ENCODE data around the gene RFC1. TPM values are rescaled to one million over a fixed set of nuclear protein-coding genes. Genes with fewer than 3 reads are reported as not detected.

The RFC1 gene

GRCh38 chr4:39255871-39256270 is 110.3 kb downstream of the RFC1 start:
- H3K9me3 ChIP-seq (replicated peaks in 1 of 2; ENCODE audit: control insufficient read depth in 2 of 2, insufficient read depth in 1 of 2, low read depth in 1 of 2, low read length in 2 of 2), result peaks cover 0 to 4% of the 10 kb centered on the region in 2 donors
- no peak overlapping the region for H3K4ac ChIP-seq (ENCODE audit: low read length)
- no peak overlapping the region for H2AK5ac ChIP-seq (ENCODE audit: low read depth, low read length)
- H3K4me2 ChIP-seq (ENCODE audit: insufficient read depth, low read length, poor library complexity, severe bottlenecking), result no peak overlapping the region
- no peak overlapping the region for H4K91ac ChIP-seq (ENCODE audit: low read depth, low read length, poor library complexity)
- H3K79me1 ChIP-seq (ENCODE audit: low read depth, low read length), result no peaks in the 10 kb centered on the region
- H3K14ac ChIP-seq (ENCODE audit: low read length), result no peak overlapping the region
- no peak overlapping the region for H3K4me3 ChIP-seq (ENCODE audit: low read length in 2 of 2)
- H3K4me1 ChIP-seq (ENCODE audit: control insufficient read depth in 2 of 2, insufficient read depth in 1 of 2, low read depth in 1 of 2, low read length in 2 of 2), result no peaks in the 10 kb centered on the region
- H3K18ac ChIP-seq (ENCODE audit: low read length), result no peak overlapping the region
- no peak for DNase-seq (ENCODE audit: low spot score)
- WGBS, 2 donors (ENCODE audit: extremely low coverage in 2 of 2, insufficient read length in 2 of 2, insufficient replicate concordance in 1 of 2), result no CpG with 5 or more reads among the region's 5 CpGs
- H2AFZ ChIP-seq (ENCODE audit: low read length), result no peak overlapping the region
- no peaks in the 10 kb centered on the region for H3K27me3 ChIP-seq (ENCODE audit: control insufficient read depth in 3 of 3, insufficient read depth in 3 of 3, low read depth in 1 of 3, low read length in 3 of 3)
- no peak overlapping the region for H2BK120ac ChIP-seq (ENCODE audit: low read depth, low read length)
- no peak overlapping the region for H3K9ac ChIP-seq (ENCODE audit: low read depth, low read length, poor library complexity)
- H3K27ac ChIP-seq (replicated peaks; ENCODE audit: low read length), result no peak overlapping the region
- no peak overlapping the region for H2BK15ac ChIP-seq (ENCODE audit: low read length)
- no peak overlapping the region for H4K8ac ChIP-seq (ENCODE audit: low read depth, low read length)
- peaks cover 6 to 54% of the 10 kb centered on the region in 2 donors for H3K36me3 ChIP-seq (replicated peaks in 1 of 2; ENCODE audit: control insufficient read depth in 2 of 2, insufficient read depth in 2 of 2, low read length in 2 of 2)
- no peak overlapping the region for H3K23ac ChIP-seq (ENCODE audit: low read depth, low read length, poor library complexity)
- H2BK5ac ChIP-seq (ENCODE audit: low read length), result no peak overlapping the region
- H2BK12ac ChIP-seq (ENCODE audit: low read length), result no peak overlapping the region

GRCh38 chr4:39255266-39255665 is 110.9 kb downstream of the RFC1 start:
- H2BK12ac ChIP-seq (ENCODE audit: low read length), result no peak overlapping the region
- H3K23ac ChIP-seq (ENCODE audit: low read depth, low read length, poor library complexity), result no peak overlapping the region
- no CpG with 5 or more reads among the region's 2 CpGs for WGBS, 2 donors (ENCODE audit: extremely low coverage in 2 of 2, insufficient read length in 2 of 2, insufficient replicate concordance in 1 of 2)
- H2BK15ac ChIP-seq (ENCODE audit: low read length), result no peak overlapping the region
- H4K91ac ChIP-seq (ENCODE audit: low read depth, low read length, poor library complexity), result no peak overlapping the region
- H3K36me3 ChIP-seq (replicated peaks in 1 of 2; ENCODE audit: control insufficient read depth in 2 of 2, insufficient read depth in 2 of 2, low read length in 2 of 2), result peaks cover 2 to 51% of the 10 kb centered on the region in 2 donors
- DNase-seq (ENCODE audit: low spot score), result no peak
- H3K4ac ChIP-seq (ENCODE audit: low read length), result no peak overlapping the region
- no peak overlapping the region for H2AFZ ChIP-seq (ENCODE audit: low read length)
- no peak overlapping the region for H3K18ac ChIP-seq (ENCODE audit: low read length)
- no peaks in the 10 kb centered on the region for H3K4me1 ChIP-seq (ENCODE audit: control insufficient read depth in 2 of 2, insufficient read depth in 1 of 2, low read depth in 1 of 2, low read length in 2 of 2)
- no peak overlapping the region for H3K27ac ChIP-seq (replicated peaks; ENCODE audit: low read length)
- no peak overlapping the region for H4K8ac ChIP-seq (ENCODE audit: low read depth, low read length)
- H3K79me1 ChIP-seq (ENCODE audit: low read depth, low read length), result no peaks in the 10 kb centered on the region
- no peaks in the 10 kb centered on the region for H3K27me3 ChIP-seq (ENCODE audit: control insufficient read depth in 3 of 3, insufficient read depth in 3 of 3, low read depth in 1 of 3, low read length in 3 of 3)
- H3K9ac ChIP-seq (ENCODE audit: low read depth, low read length, poor library complexity), result no peak overlapping the region
- H3K9me3 ChIP-seq (replicated peaks in 1 of 2; ENCODE audit: control insufficient read depth in 2 of 2, insufficient read depth in 1 of 2, low read depth in 1 of 2, low read length in 2 of 2), result peaks cover 0 to 4% of the 10 kb centered on the region in 2 donors
- no peak overlapping the region for H2BK5ac ChIP-seq (ENCODE audit: low read length)
- no peak overlapping the region for H2BK120ac ChIP-seq (ENCODE audit: low read depth, low read length)
- no peak overlapping the region for H3K4me2 ChIP-seq (ENCODE audit: insufficient read depth, low read length, poor library complexity, severe bottlenecking)
- no peak overlapping the region for H2AK5ac ChIP-seq (ENCODE audit: low read depth, low read length)
- no peak overlapping the region for H3K14ac ChIP-seq (ENCODE audit: low read length)
- no peak overlapping the region for H3K4me3 ChIP-seq (ENCODE audit: low read length in 2 of 2)

- Histone ChIP-seq H3K36me3 (replicated peaks in 1 of 2; ENCODE audit: control insufficient read depth in 2 of 2, insufficient read depth in 2 of 2, low read length in 2 of 2) (peaks cover 6 to 37% of the 10 kb centered on the region in 2 donors), H3K27me3 (ENCODE audit: control insufficient read depth in 3 of 3, insufficient read depth in 3 of 3, low read depth in 1 of 3, low read length in 3 of 3) (no peaks in the 10 kb centered on the region), H3K4me3 (ENCODE audit: low read length in 2 of 2) (no peak overlapping the region), H3K9ac (ENCODE audit: low read depth, low read length, poor library complexity) (no peak overlapping the region), H2AFZ (ENCODE audit: low read length) (no peak overlapping the region), H3K14ac (ENCODE audit: low read length) (no peak overlapping the region), H2BK15ac (ENCODE audit: low read length) (no peak overlapping the region), H2BK120ac (ENCODE audit: low read depth, low read length) (no peak overlapping the region), H3K9me3 (replicated peaks in 1 of 2; ENCODE audit: control insufficient read depth in 2 of 2, insufficient read depth in 1 of 2, low read depth in 1 of 2, low read length in 2 of 2) (peaks cover 2 to 13% of the 10 kb centered on the region in 2 donors), H3K23ac (ENCODE audit: low read depth, low read length, poor library complexity) (no peak overlapping the region), H3K4ac (ENCODE audit: low read length) (no peak overlapping the region), H4K8ac (ENCODE audit: low read depth, low read length) (no peak overlapping the region), H4K91ac (ENCODE audit: low read depth, low read length, poor library complexity) (no peak overlapping the region), H3K18ac (ENCODE audit: low read length) (no peak overlapping the region), H2AK5ac (ENCODE audit: low read depth, low read length) (no peak overlapping the region), H2BK12ac (ENCODE audit: low read length) (no peak overlapping the region), H3K79me1 (ENCODE audit: low read depth, low read length) (no peaks in the 10 kb centered on the region), H3K4me1 (ENCODE audit: control insufficient read depth in 2 of 2, insufficient read depth in 1 of 2, low read depth in 1 of 2, low read length in 2 of 2) (no peaks in the 10 kb centered on the region), H3K27ac (replicated peaks; ENCODE audit: low read length) (no peak overlapping the region), H3K4me2 (ENCODE audit: insufficient read depth, low read length, poor library complexity, severe bottlenecking) (no peak overlapping the region), H2BK5ac (ENCODE audit: low read length) (no peak overlapping the region)
- WGBS, 2 donors (ENCODE audit: extremely low coverage in 2 of 2, insufficient read length in 2 of 2, insufficient replicate concordance in 1 of 2), result no CpG with 5 or more reads among the region's 3 CpGs
- no peak for DNase-seq (ENCODE audit: low spot score)
Observed at GRCh38 chr4:39243462-39243861, 122.7 kb downstream of the RFC1 start.

Small RNA genes within 50 kb of the gene (small RNA-seq; reads per million reads assigned to genes)
- gene MIR5591 (ENCODE audit: insufficient read depth) (not detected), gene RNU6-32P (ENCODE audit: insufficient read depth) (not detected), gene RNU6-887P (ENCODE audit: insufficient read depth) (not detected)
